HG02610 (cell line): ENCODE results near the gene ARFRP1.

Experiments used
- ATAC-seq: cut with Tn5 transposase; IDR thresholded peaks from one replicate; pipeline ENCODE4 v1.9.1; 2021; ENCODE audit warnings: mild to moderate bottlenecking, moderate library complexity; ENCODE audit not compliant: unreplicated experiment

Gene ARFRP1

GRCh38 chr20:63692436-63693082, 15.2 kb downstream of the ARFRP1 start:
- no peak for ATAC-seq

GRCh38 chr20:63691711-63692435, 15.9 kb downstream of the ARFRP1 start:
- ATAC-seq, result no peak

- no peak for ATAC-seq
These were observed 16.7 kb downstream of the ARFRP1 start for GRCh38 chr20:63690898-63691710.

- ATAC-seq, result no peak
These were observed 17.5 kb downstream of the ARFRP1 start for GRCh38 chr20:63690003-63690897.

- ATAC-seq, result no peak
These were observed 18.5 kb downstream of the ARFRP1 start for GRCh38 chr20:63689046-63690002.

- no peak for ATAC-seq
These were observed 19.3 kb downstream of the ARFRP1 start for GRCh38 chr20:63688228-63689045.

- no peak for ATAC-seq
These were observed 20.2 kb downstream of the ARFRP1 start for GRCh38 chr20:63687419-63688178.

- no peak for ATAC-seq
These were observed 21.1 kb downstream of the ARFRP1 start for GRCh38 chr20:63686492-63687321.

GRCh38 chr20:63686094-63686491, 21.7 kb downstream of the ARFRP1 start:
- no peak for ATAC-seq

GRCh38 chr20:63685269-63686026, 22.3 kb downstream of the ARFRP1 start:
- ATAC-seq, result no peak

GRCh38 chr20:63682384-63683139, 25.2 kb downstream of the ARFRP1 start:
- no peak for ATAC-seq

GRCh38 chr20:63681609-63682142, 26.1 kb downstream of the ARFRP1 start:
- no peak for ATAC-seq

- ATAC-seq, result no peak
These were observed 26.7 kb downstream of the ARFRP1 start for GRCh38 chr20:63680857-63681608.

GRCh38 chr20:63680427-63680826, 27.3 kb downstream of the ARFRP1 start:
- no peak for ATAC-seq
